Uterus (tissue), 4 donors: ENCODE results near the gene SUMO2. TPM values are rescaled to one million over a fixed set of nuclear protein-coding genes. Genes with fewer than 3 reads are reported as not detected.

Experiments used
- DNase-seq, 2 donors: peaks; one replicate each; pipeline ENCODE4 v3.0.0-alpha.2; 2019 to 2020
- H3K27ac ChIP-seq, 2 donors: fragments of 200-600 bp; sonication (generic); 1 replicate in 1 of 2; 2 replicates in 1 of 2; pipeline ENCODE4 v1.5.1; 2016 to 2018
- H3K27me3 ChIP-seq, 2 donors: fragments of 200-600 bp; sonication (generic); one replicate each; pipeline ENCODE4 v1.5.1; 2018 to 2019; ENCODE audit warnings: control low read depth in 1 of 2
- H3K36me3 ChIP-seq, 2 donors: fragments of 200-600 bp; sonication (generic); one replicate each; pipeline ENCODE4 v1.5.1; 2019; ENCODE audit warnings: control low read depth in 1 of 2
- H3K4me1 ChIP-seq, 2 donors: fragments of 200-600 bp; sonication (generic); one replicate each; pipeline ENCODE4 v1.5.1; 2018 to 2019; ENCODE audit warnings: control low read depth in 1 of 2
- H3K4me3 ChIP-seq, 2 donors: fragments of 200-600 bp; sonication (generic); 1 replicate in 1 of 2; 2 replicates in 1 of 2; pipeline ENCODE4 v1.5.1; 2018 to 2019; ENCODE audit warnings: mild to moderate bottlenecking in 1 of 2
- H3K9me3 ChIP-seq, 2 donors: fragments of 200-600 bp; sonication (generic); one replicate each; pipeline ENCODE4 v1.5.1; 2019; ENCODE audit warnings: control low read depth in 1 of 2
- CTCF ChIP-seq, 4 experiments: fragments of 200-600 bp in 2 of 4; fragments of 450-650 bp in 2 of 4; sonication (generic) in 2 of 4; IDR thresholded peaks; one replicate each; pipeline ENCODE4 v1.5.1; 2016 to 2019; ENCODE audit warnings: antibody characterized with exemption in 4 of 4, mild to moderate bottlenecking in 2 of 4, moderate library complexity in 1 of 4
- POLR2A ChIP-seq, 2 donors: fragments of 450-650 bp; IDR thresholded peaks; one replicate each; pipeline ENCODE4 v1.6.1; 2016; ENCODE audit warnings: antibody characterized with exemption in 2 of 2, mild to moderate bottlenecking in 1 of 2, moderate library complexity in 1 of 2
- intact Hi-C: fragments of 100-400 bp; cut with DNase I; formaldehyde crosslinking; loops from one replicate; pipeline ENCODE4 v1.15.1; 2023; ENCODE audit warnings: low total_unique reads
- total RNA-seq, 4 donors: library from RNA; depleted of rRNA in 3 of 4; stranded (reverse); fragments of >200 nt in 3 of 4; gene quantifications; one replicate each; pipeline versions ENCODE4 v1.1.0 to v1.2.4, GENCODE V29; 2014 to 2023
- donor health status: DM: yes; HTN: yes; CAD: no.

Gene SUMO2
- total RNA-seq, 4 donors from 2014 or later: 57.4 to 427 (median 102) TPM

- TF ChIP-seq POLR2A (IDR thresholded peaks at IDR 0.05) (no peak), CTCF (IDR thresholded peaks at IDR 0.05) (no peak)
- Histone ChIP-seq H3K27me3 (no peaks in the 10 kb centered on the region), H3K36me3 (no peaks in the 10 kb centered on the region), H3K4me3 (no peak overlapping the region), H3K27ac (no peak overlapping the region), H3K9me3 (no peaks in the 10 kb centered on the region), H3K4me1 (peaks cover 0 to 8% of the 10 kb centered on the region in 2 donors)
- no peak for DNase-seq
- intact Hi-C loops: no loop called here
Measured at GRCh38 chr17:75126954-75127353, 55.8 kb downstream of the SUMO2 start.

GRCh38 chr17:75125984-75126383 is 56.8 kb downstream of the SUMO2 start:
- H3K4me1 ChIP-seq: peaks cover 0 to 5% of the 10 kb centered on the region in 2 donors
- no peak overlapping the region for H3K27ac ChIP-seq
- H3K27me3 ChIP-seq: no peaks in the 10 kb centered on the region
- no peaks in the 10 kb centered on the region for H3K9me3 ChIP-seq
- H3K36me3 ChIP-seq: no peaks in the 10 kb centered on the region
- intact Hi-C loops: no loop called here
- DNase-seq: no peak
- no peak overlapping the region for H3K4me3 ChIP-seq
- TF ChIP-seq CTCF (IDR thresholded peaks at IDR 0.05) (no peak), POLR2A (IDR thresholded peaks at IDR 0.05) (no peak)

- Histone ChIP-seq H3K4me1 (no peaks in the 10 kb centered on the region), H3K27ac (peak overlapping the region in 1 of 2 donors; percentile 8), H3K36me3 (no peaks in the 10 kb centered on the region), H3K9me3 (no peaks in the 10 kb centered on the region), H3K4me3 (no peak overlapping the region), H3K27me3 (no peaks in the 10 kb centered on the region)
- intact Hi-C loops: no loop called here
- no peak for DNase-seq
- TF ChIP-seq POLR2A (IDR thresholded peaks at IDR 0.05) (no peak), CTCF (IDR thresholded peaks at IDR 0.05) (no peak)
Measured at GRCh38 chr17:75124819-75125162, 58.0 kb downstream of the SUMO2 start.

GRCh38 chr17:75124041-75124818 is 58.5 kb downstream of the SUMO2 start:
- Histone ChIP-seq H3K4me3 (no peak overlapping the region), H3K27ac (peak overlapping the region in 1 of 2 donors; percentile 43), H3K27me3 (no peaks in the 10 kb centered on the region), H3K4me1 (no peaks in the 10 kb centered on the region), H3K36me3 (no peaks in the 10 kb centered on the region), H3K9me3 (no peaks in the 10 kb centered on the region)
- TF ChIP-seq POLR2A (IDR thresholded peaks at IDR 0.05) (no peak), CTCF (IDR thresholded peaks at IDR 0.05) (no peak)
- intact Hi-C loops: no loop called here
- DNase-seq: peak in 1 of 2 donors; percentile 57

GRCh38 chr17:75118307-75118706 is 64.5 kb downstream of the SUMO2 start:
- Histone ChIP-seq H3K27me3 (no peaks in the 10 kb centered on the region), H3K4me1 (no peaks in the 10 kb centered on the region), H3K36me3 (no peaks in the 10 kb centered on the region), H3K9me3 (no peaks in the 10 kb centered on the region), H3K4me3 (no peak overlapping the region), H3K27ac (no peak overlapping the region)
- intact Hi-C loops: no loop called here
- DNase-seq: no peak
- TF ChIP-seq POLR2A (IDR thresholded peaks at IDR 0.05): no peak
- no peak for TF ChIP-seq CTCF (IDR thresholded peaks at IDR 0.05)
